ENCODE results near the gene MRPL34.
A peak's percentile ranks its signal among the peaks of the same experiment; 100 is the strongest.

MRPL34 gene

GRCh38 chr19:17303940-17304267, 1.8 kb upstream of the MRPL34 start:
- no peaks in the 10 kb centered on the region for H3K36me3 ChIP-seq (ENCODE audit: control insufficient read depth, insufficient read depth, low read length)
- H2AFZ ChIP-seq = peak overlapping the region; percentile 92
- H3K27me3 ChIP-seq (ENCODE audit: control insufficient read depth, insufficient read depth, low read length) = no peaks in the 10 kb centered on the region
- TF ChIP-seq CTCF (IDR thresholded peaks at IDR 0.05) = no peak
- H3K4me2 ChIP-seq (ENCODE audit: low read length) = peak overlapping the region; percentile 67
- peaks cover 18% of the 10 kb centered on the region for H3K4me1 ChIP-seq
- H3K27ac ChIP-seq = peak overlapping the region; percentile 90
- peaks cover 8% of the 10 kb centered on the region for H3K79me2 ChIP-seq
- H3K9ac ChIP-seq = no peak overlapping the region
- H3K4me3 ChIP-seq (ENCODE audit: low read depth, low read length) = peak overlapping the region; percentile 48
- H3K9me3 ChIP-seq (ENCODE audit: control insufficient read depth, low read length) = no peaks in the 10 kb centered on the region

GRCh38 chr19:17304386-17305215, 1.1 kb upstream of the MRPL34 start:
- peak overlapping the region; percentile 5 for H3K4me3 ChIP-seq (ENCODE audit: low read depth, low read length)
- H3K9ac ChIP-seq = no peak overlapping the region
- no peaks in the 10 kb centered on the region for H3K9me3 ChIP-seq (ENCODE audit: control insufficient read depth, low read length)
- peaks cover 18% of the 10 kb centered on the region for H3K4me1 ChIP-seq
- no peak for TF ChIP-seq CTCF (IDR thresholded peaks at IDR 0.05)
- no peaks in the 10 kb centered on the region for H3K36me3 ChIP-seq (ENCODE audit: control insufficient read depth, insufficient read depth, low read length)
- peak overlapping the region; percentile 90 for H3K27ac ChIP-seq
- peak overlapping the region; percentile 58 for H3K4me2 ChIP-seq (ENCODE audit: low read length)
- H3K27me3 ChIP-seq (ENCODE audit: control insufficient read depth, insufficient read depth, low read length) = no peaks in the 10 kb centered on the region
- peaks cover 9% of the 10 kb centered on the region for H3K79me2 ChIP-seq
- H2AFZ ChIP-seq = peak overlapping the region; percentile 92

- Histone ChIP-seq H3K9me3 (ENCODE audit: control insufficient read depth, low read length) (no peaks in the 10 kb centered on the region), H3K9ac (no peak overlapping the region), H3K27me3 (ENCODE audit: control insufficient read depth, insufficient read depth, low read length) (no peaks in the 10 kb centered on the region), H3K4me1 (peaks cover 20% of the 10 kb centered on the region), H3K4me3 (ENCODE audit: low read depth, low read length) (peak overlapping the region; percentile 89), H2AFZ (no peak overlapping the region), H3K79me2 (peaks cover 15% of the 10 kb centered on the region), H3K27ac (peak overlapping the region; percentile 90), H3K4me2 (ENCODE audit: low read length) (peak overlapping the region; percentile 58), H3K36me3 (ENCODE audit: control insufficient read depth, insufficient read depth, low read length) (no peaks in the 10 kb centered on the region)
- no peak for TF ChIP-seq CTCF (IDR thresholded peaks at IDR 0.05)
These were observed 506 bp upstream of the MRPL34 start for GRCh38 chr19:17305216-17305516.

GRCh38 chr19:17306285-17306714, 628 bp downstream of the MRPL34 start:
- H3K27me3 ChIP-seq (ENCODE audit: control insufficient read depth, insufficient read depth, low read length) = no peaks in the 10 kb centered on the region
- peak overlapping the region; percentile 83 for H2AFZ ChIP-seq
- H3K4me3 ChIP-seq (ENCODE audit: low read depth, low read length) = peak overlapping the region; percentile 89
- peak overlapping the region; percentile 90 for H3K27ac ChIP-seq
- no peaks in the 10 kb centered on the region for H3K9me3 ChIP-seq (ENCODE audit: control insufficient read depth, low read length)
- H3K4me1 ChIP-seq = peaks cover 21% of the 10 kb centered on the region
- TF ChIP-seq CTCF (IDR thresholded peaks at IDR 0.05) = no peak
- H3K4me2 ChIP-seq (ENCODE audit: low read length) = peak overlapping the region; percentile 58
- no peaks in the 10 kb centered on the region for H3K36me3 ChIP-seq (ENCODE audit: control insufficient read depth, insufficient read depth, low read length)
- no peak overlapping the region for H3K9ac ChIP-seq
- peaks cover 25% of the 10 kb centered on the region for H3K79me2 ChIP-seq

GRCh38 chr19:17307876-17308377, 2.3 kb downstream of the MRPL34 start:
- Histone ChIP-seq H3K4me3 (ENCODE audit: low read depth, low read length) (no peak overlapping the region), H3K9ac (no peak overlapping the region), H2AFZ (no peak overlapping the region), H3K27ac (no peak overlapping the region), H3K4me2 (ENCODE audit: low read length) (no peak overlapping the region), H3K36me3 (ENCODE audit: control insufficient read depth, insufficient read depth, low read length) (no peaks in the 10 kb centered on the region), H3K4me1 (peaks cover 16% of the 10 kb centered on the region), H3K27me3 (ENCODE audit: control insufficient read depth, insufficient read depth, low read length) (no peaks in the 10 kb centered on the region), H3K79me2 (peaks cover 20% of the 10 kb centered on the region), H3K9me3 (ENCODE audit: control insufficient read depth, low read length) (no peaks in the 10 kb centered on the region)
- no peak for TF ChIP-seq CTCF (IDR thresholded peaks at IDR 0.05)

Data from parathyroid adenoma (tissue), 2 donors.